HepG2 (cell line): ENCODE data around the gene TMCO6. TPM values are rescaled to one million over a fixed set of nuclear protein-coding genes. Genes with fewer than 3 reads are reported as not detected.

Experiments used
- BCL6 ChIP-seq: IDR thresholded peaks from 2 replicates; pipeline ENCODE4 v1.6.1; 2016; ENCODE audit warnings: missing genetic modification reagents, missing compliant biosample characterization
- CHCHD3 ChIP-seq: sonication (generic); formaldehyde crosslinking; IDR thresholded peaks from 2 replicates; pipeline ENCODE4 v1.8.0; 2022; ENCODE audit warnings: mild to moderate bottlenecking, missing genetic modification reagents, moderate library complexity
- HDAC2 ChIP-seq: sonication (generic); formaldehyde crosslinking; IDR thresholded peaks from 2 replicates; pipeline ENCODE4 v1.4.0; 2020; ENCODE audit warnings: missing genetic modification reagents
- HMG20A ChIP-seq: IDR thresholded peaks from 2 replicates; pipeline ENCODE4 v1.6.1; 2016; ENCODE audit warnings: borderline replicate concordance
- IKZF1 ChIP-seq: fragments of 450-650 bp; IDR thresholded peaks from 2 replicates; pipeline ENCODE4 v1.7.1; 2016
- MAFK ChIP-seq, 2 experiments: IDR thresholded peaks in 1 of 2; conservative IDR thresholded peaks in 1 of 2; 2 replicates each; pipeline ENCODE4 v1.6.1; 2011; ENCODE audit warnings: improper control_type of control experiment in 2 of 2, low read length in 2 of 2
- MAZ ChIP-seq, 2 experiments: sonication (generic) in 1 of 2; formaldehyde crosslinking in 1 of 2; IDR thresholded peaks; 2 replicates each; pipeline versions ENCODE4 v1.5.0 to v1.6.1; 2012 to 2020; ENCODE audit warnings: low read depth in 2 of 2, mild to moderate bottlenecking in 2 of 2, borderline replicate concordance in 1 of 2, improper control_type of control experiment in 1 of 2, low read length in 1 of 2, missing genetic modification reagents in 1 of 2, moderate library complexity in 1 of 2
- MEF2D ChIP-seq: sonication (generic); formaldehyde crosslinking; IDR thresholded peaks from 2 replicates; pipeline ENCODE4 v1.5.1; 2020; ENCODE audit warnings: mild to moderate bottlenecking, missing genetic modification reagents
- MIER3 ChIP-seq: IDR thresholded peaks from 2 replicates; pipeline ENCODE4 v1.6.1; 2016; ENCODE audit warnings: missing compliant biosample characterization, borderline replicate concordance
- MXD3 ChIP-seq: IDR thresholded peaks from 2 replicates; pipeline ENCODE4 v1.6.1; 2016; ENCODE audit warnings: mild to moderate bottlenecking, missing biosample characterization, missing genetic modification reagents
- NFE2L1 ChIP-seq: sonication (generic); formaldehyde crosslinking; IDR thresholded peaks from 2 replicates; pipeline ENCODE4 v1.4.0; 2020; ENCODE audit warnings: missing genetic modification reagents, mild to moderate bottlenecking, borderline replicate concordance
- NFRKB ChIP-seq: fragments of 450-650 bp; IDR thresholded peaks from 2 replicates; pipeline ENCODE4 v1.6.1; 2017
- ONECUT2 ChIP-seq: sonication (generic); formaldehyde crosslinking; IDR thresholded peaks from 2 replicates; pipeline ENCODE4 v1.4.0; 2020; ENCODE audit warnings: missing genetic modification reagents
- RFX3 ChIP-seq: IDR thresholded peaks from 2 replicates; pipeline ENCODE4 v1.6.1; 2016; ENCODE audit warnings: missing biosample characterization, missing genetic modification reagents
- SMARCE1 ChIP-seq: fragments of 450-650 bp; IDR thresholded peaks from 2 replicates; pipeline ENCODE4 v1.6.1; 2017; ENCODE audit warnings: borderline replicate concordance
- SP5 ChIP-seq: IDR thresholded peaks from 2 replicates; pipeline ENCODE4 v1.6.1; 2016; ENCODE audit warnings: low read depth, borderline replicate concordance
- TEF ChIP-seq: sonication (generic); formaldehyde crosslinking; IDR thresholded peaks from 2 replicates; pipeline ENCODE4 v1.5.0; 2020; ENCODE audit warnings: missing genetic modification reagents
- ZFP41 ChIP-seq: sonication (generic); formaldehyde crosslinking; IDR thresholded peaks from 2 replicates; pipeline ENCODE4 v1.4.0; 2020; ENCODE audit warnings: mild to moderate bottlenecking, missing genetic modification reagents, borderline replicate concordance
- ZKSCAN8 ChIP-seq: IDR thresholded peaks from 2 replicates; pipeline ENCODE4 v1.6.1; 2016; ENCODE audit warnings: borderline replicate concordance, missing genetic modification reagents, missing compliant biosample characterization
- ZMAT3 ChIP-seq: sonication (generic); formaldehyde crosslinking; conservative IDR thresholded peaks from 2 replicates; pipeline ENCODE4 v1.7.0; 2021; ENCODE audit warnings: missing genetic modification reagents
- ZNF484 ChIP-seq: sonication (generic); formaldehyde crosslinking; IDR thresholded peaks from 2 replicates; pipeline ENCODE4 v1.5.1; 2020; ENCODE audit warnings: mild to moderate bottlenecking, low read depth, missing genetic modification reagents, borderline replicate concordance
- ZNF562 ChIP-seq: sonication (generic); formaldehyde crosslinking; IDR thresholded peaks from 2 replicates; pipeline ENCODE4 v1.8.0; 2022; ENCODE audit warnings: missing genetic modification reagents, borderline replicate concordance
- ZNF589 ChIP-seq: sonication (generic); formaldehyde crosslinking; conservative IDR thresholded peaks from 2 replicates; pipeline ENCODE4 v1.8.0; 2022; ENCODE audit warnings: mild to moderate bottlenecking, moderate library complexity, missing genetic modification reagents
- ZNF660 ChIP-seq: sonication (generic); formaldehyde crosslinking; IDR thresholded peaks from 2 replicates; pipeline ENCODE4 v1.5.1; 2020; ENCODE audit warnings: mild to moderate bottlenecking, low read depth, missing genetic modification reagents, borderline replicate concordance
- ZSCAN12 ChIP-seq: sonication (generic); formaldehyde crosslinking; IDR thresholded peaks from 2 replicates; pipeline ENCODE4 v1.9.0; 2021; ENCODE audit warnings: mild to moderate bottlenecking, missing genetic modification reagents
- polyA plus RNA-seq, 8 experiments: library from polyadenylated mRNA; depleted of rRNA in 3 of 8; stranded (reverse) in 7 of 8; unstranded in 1 of 8; fragments of >200 nt; fragmentation: Illumina TruSeq in 4 of 8; extraction: Trizol in 4 of 8; gene quantifications; 2 replicates each; pipeline versions ENCODE4 v1.2.1 to v1.2.3, GENCODE V29; 2011 to 2016; ENCODE audit warnings: low read depth in 4 of 8, missing spikeins in 1 of 8, mixed read lengths in 1 of 8; ENCODE audit not compliant: insufficient read depth in 1 of 8
- total RNA-seq, 5 experiments: library from RNA; depleted of rRNA; stranded (reverse); fragments of >200 nt; fragmentation: Illumina TruSeq; extraction: Trizol; gene quantifications; 2 replicates each; pipeline ENCODE4 v1.2.3, GENCODE V29; 2016; ENCODE audit warnings: low read depth in 1 of 5
- TF ChIP-seq, protein P1 (sequence below): sonication (generic); formaldehyde crosslinking; IDR thresholded peaks from 2 replicates; pipeline ENCODE4 v1.8.1; 2022; ENCODE audit warnings: mild to moderate bottlenecking, missing genetic modification reagents
- TF ChIP-seq, protein P2 (sequence below): sonication (generic); formaldehyde crosslinking; IDR thresholded peaks from 2 replicates; pipeline ENCODE4 v1.4.0; 2020; ENCODE audit warnings: mild to moderate bottlenecking, missing genetic modification reagents
- TF ChIP-seq, protein P3 (sequence below): sonication (generic); formaldehyde crosslinking; IDR thresholded peaks from 2 replicates; pipeline ENCODE4 v1.4.0; 2020; ENCODE audit warnings: mild to moderate bottlenecking, missing genetic modification reagents

TMCO6 gene
- total and polyA plus RNA-seq, 2 of the 13 experiments (the other 11 are each of a cell fraction or from before 2014, with no cell fraction given) = 16.6 to 28.2 TPM

DNA sequence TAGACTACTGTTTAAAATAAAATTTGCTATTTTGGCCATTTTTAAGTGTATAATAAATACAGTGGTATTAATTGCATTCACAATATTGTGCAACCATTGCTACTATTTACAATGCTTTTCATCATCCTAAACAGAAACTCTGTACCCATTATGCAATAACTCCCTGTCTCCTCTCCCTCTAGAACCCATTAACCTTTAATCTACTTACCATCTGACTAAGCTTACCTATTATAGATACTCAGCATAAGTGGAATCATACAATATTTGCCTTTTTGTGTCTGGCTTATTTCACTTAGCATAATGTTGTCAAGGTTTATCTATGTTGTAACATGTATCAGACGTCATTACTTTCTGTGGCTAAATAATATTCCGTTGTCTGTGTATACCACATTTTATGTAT, 32.2 kb upstream of the TMCO6 start (continued):
- TF ChIP-seq HMG20A (CRISPR knock-in tag) = peak; percentile 90
- TF ChIP-seq MXD3 (CRISPR knock-in tag) = no peak
- no peak for TF ChIP-seq CHCHD3 (CRISPR knock-in tag)
- no peak for TF ChIP-seq NFE2L1
- no peak for TF ChIP-seq NFRKB
- TF ChIP-seq MAZ (IDR thresholded peaks at IDR 0.05; ENCODE audit: borderline replicate concordance, low read depth, low read length) = no peak
- TF ChIP-seq MAZ (CRISPR knock-in tag; IDR thresholded peaks at IDR 0.05; ENCODE audit: low read depth) = no peak
- no peak for TF ChIP-seq ZNF589 (CRISPR knock-in tag)
- TF ChIP-seq, protein P1, sequence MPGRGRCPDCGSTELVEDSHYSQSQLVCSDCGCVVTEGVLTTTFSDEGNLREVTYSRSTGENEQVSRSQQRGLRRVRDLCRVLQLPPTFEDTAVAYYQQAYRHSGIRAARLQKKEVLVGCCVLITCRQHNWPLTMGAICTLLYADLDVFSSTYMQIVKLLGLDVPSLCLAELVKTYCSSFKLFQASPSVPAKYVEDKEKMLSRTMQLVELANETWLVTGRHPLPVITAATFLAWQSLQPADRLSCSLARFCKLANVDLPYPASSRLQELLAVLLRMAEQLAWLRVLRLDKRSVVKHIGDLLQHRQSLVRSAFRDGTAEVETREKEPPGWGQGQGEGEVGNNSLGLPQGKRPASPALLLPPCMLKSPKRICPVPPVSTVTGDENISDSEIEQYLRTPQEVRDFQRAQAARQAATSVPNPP (CRISPR knock-in tag) = no peak
- no peak for TF ChIP-seq ONECUT2 (CRISPR knock-in tag)
- peak; percentile 56; the same call in 1 of the 2 replicates for TF ChIP-seq SP5
- no peak for TF ChIP-seq ZFP41 (CRISPR knock-in tag)
- TF ChIP-seq MEF2D (CRISPR knock-in tag) = no peak
- peak; percentile 86 for TF ChIP-seq BCL6 (CRISPR knock-in tag)
- TF ChIP-seq RFX3 (CRISPR knock-in tag) = no peak
- no peak for TF ChIP-seq ZSCAN12
- TF ChIP-seq ZNF660 (CRISPR knock-in tag) = no peak
- no peak for TF ChIP-seq ZMAT3 (CRISPR knock-in tag)
- TF ChIP-seq, protein P2, sequence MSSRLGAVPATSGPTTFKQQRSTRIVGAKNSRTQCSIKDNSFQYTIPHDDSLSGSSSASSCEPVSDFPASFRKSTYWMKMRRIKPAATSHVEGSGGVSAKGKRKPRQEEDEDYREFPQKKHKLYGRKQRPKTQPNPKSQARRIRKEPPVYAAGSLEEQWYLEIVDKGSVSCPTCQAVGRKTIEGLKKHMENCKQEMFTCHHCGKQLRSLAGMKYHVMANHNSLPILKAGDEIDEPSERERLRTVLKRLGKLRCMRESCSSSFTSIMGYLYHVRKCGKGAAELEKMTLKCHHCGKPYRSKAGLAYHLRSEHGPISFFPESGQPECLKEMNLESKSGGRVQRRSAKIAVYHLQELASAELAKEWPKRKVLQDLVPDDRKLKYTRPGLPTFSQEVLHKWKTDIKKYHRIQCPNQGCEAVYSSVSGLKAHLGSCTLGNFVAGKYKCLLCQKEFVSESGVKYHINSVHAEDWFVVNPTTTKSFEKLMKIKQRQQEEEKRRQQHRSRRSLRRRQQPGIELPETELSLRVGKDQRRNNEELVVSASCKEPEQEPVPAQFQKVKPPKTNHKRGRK (CRISPR knock-in tag) = no peak
- TF ChIP-seq TEF (CRISPR knock-in tag) = peak; percentile 91
- TF ChIP-seq, protein P3, sequence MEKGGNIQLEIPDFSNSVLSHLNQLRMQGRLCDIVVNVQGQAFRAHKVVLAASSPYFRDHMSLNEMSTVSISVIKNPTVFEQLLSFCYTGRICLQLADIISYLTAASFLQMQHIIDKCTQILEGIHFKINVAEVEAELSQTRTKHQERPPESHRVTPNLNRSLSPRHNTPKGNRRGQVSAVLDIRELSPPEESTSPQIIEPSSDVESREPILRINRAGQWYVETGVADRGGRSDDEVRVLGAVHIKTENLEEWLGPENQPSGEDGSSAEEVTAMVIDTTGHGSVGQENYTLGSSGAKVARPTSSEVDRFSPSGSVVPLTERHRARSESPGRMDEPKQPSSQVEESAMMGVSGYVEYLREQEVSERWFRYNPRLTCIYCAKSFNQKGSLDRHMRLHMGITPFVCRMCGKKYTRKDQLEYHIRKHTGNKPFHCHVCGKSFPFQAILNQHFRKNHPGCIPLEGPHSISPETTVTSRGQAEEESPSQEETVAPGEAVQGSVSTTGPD (CRISPR knock-in tag) = no peak
- TF ChIP-seq SMARCE1 = no peak
- peak; percentile 81 for TF ChIP-seq HDAC2
- TF ChIP-seq IKZF1 = no peak
- peak; percentile 89 for TF ChIP-seq MIER3
- no peak for TF ChIP-seq MAFK (conservative IDR thresholded peaks at IDR 0.05 in 1 of 2, IDR thresholded peaks at IDR 0.05 in 1 of 2; ENCODE audit: low read length in 2 of 2)
- no peak for TF ChIP-seq ZNF484 (CRISPR knock-in tag)
- no peak for TF ChIP-seq ZNF562 (CRISPR knock-in tag)
- peak; percentile 80; the same call in 1 of the 2 replicates for TF ChIP-seq ZKSCAN8 (CRISPR knock-in tag)
